Transverse colon (tissue), 4 donors: ENCODE measurements around the gene IL1A.

Source experiments
- POLR2AphosphoS5 ChIP-seq, 3 donors: sonication (generic); formaldehyde crosslinking; IDR thresholded peaks; one replicate each; pipeline ENCODE4 v1.6.1; 2016; ENCODE audit warnings: antibody characterized with exemption in 3 of 3
- TF ChIP-seq, protein P1 (sequence below), 5 experiments: fragments of 200-600 bp in 3 of 5; fragments of 450-650 bp in 2 of 5; sonication (generic) in 3 of 5; IDR thresholded peaks; 1 replicate in 2 of 5; 2 replicates in 3 of 5; pipeline ENCODE4 v1.5.1; 2016 to 2017; ENCODE audit warnings: antibody characterized with exemption in 5 of 5, inconsistent platforms in 3 of 5, mild to moderate bottlenecking in 2 of 5, moderate library complexity in 1 of 5

DNA sequence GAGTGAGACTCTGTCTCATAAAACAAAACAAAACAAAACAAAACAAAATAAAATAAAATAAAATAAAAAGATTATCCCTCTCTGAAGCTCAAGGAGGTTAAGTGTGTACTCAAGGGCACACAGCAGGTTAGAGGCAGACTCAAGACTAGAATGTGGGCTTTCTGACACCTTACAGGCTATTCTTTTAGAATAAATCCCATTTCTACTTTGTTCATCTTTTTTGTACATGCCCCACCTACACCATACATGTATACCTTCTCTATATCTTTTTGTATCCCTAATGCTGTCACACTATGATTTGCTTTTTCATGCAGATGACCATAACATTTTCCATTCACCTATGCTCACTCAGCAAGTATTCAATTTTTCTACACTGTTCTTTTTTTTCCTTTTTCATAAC lies 49.7 kb upstream of the IL1A start:
- TF ChIP-seq, protein P1, sequence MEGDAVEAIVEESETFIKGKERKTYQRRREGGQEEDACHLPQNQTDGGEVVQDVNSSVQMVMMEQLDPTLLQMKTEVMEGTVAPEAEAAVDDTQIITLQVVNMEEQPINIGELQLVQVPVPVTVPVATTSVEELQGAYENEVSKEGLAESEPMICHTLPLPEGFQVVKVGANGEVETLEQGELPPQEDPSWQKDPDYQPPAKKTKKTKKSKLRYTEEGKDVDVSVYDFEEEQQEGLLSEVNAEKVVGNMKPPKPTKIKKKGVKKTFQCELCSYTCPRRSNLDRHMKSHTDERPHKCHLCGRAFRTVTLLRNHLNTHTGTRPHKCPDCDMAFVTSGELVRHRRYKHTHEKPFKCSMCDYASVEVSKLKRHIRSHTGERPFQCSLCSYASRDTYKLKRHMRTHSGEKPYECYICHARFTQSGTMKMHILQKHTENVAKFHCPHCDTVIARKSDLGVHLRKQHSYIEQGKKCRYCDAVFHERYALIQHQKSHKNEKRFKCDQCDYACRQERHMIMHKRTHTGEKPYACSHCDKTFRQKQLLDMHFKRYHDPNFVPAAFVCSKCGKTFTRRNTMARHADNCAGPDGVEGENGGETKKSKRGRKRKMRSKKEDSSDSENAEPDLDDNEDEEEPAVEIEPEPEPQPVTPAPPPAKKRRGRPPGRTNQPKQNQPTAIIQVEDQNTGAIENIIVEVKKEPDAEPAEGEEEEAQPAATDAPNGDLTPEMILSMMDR (IDR thresholded peaks at IDR 0.05), result no peak
- no peak for TF ChIP-seq POLR2AphosphoS5 (IDR thresholded peaks at IDR 0.05)
